Type B pancreatic cell (in vitro differentiated cells): ENCODE data around the gene SLC16A9. TPM values are rescaled to one million over a fixed set of nuclear protein-coding genes. Genes with fewer than 3 reads are reported as not detected.
A peak's percentile ranks its signal among the peaks of the same experiment; 100 is the strongest.

Source experiments
- DNase-seq: peaks from one replicate; pipeline ENCODE4 v3.0.0; 2021; ENCODE audit warnings: mixed read lengths; ENCODE audit not compliant: unreplicated experiment; ENCODE audit errors: extremely low spot score
- H3K27ac Mint-ChIP-seq: 2 replicates; pipeline ENCODE4 v1.8.0; 2021; ENCODE audit warnings: mild to moderate bottlenecking, mixed read lengths
- H3K27me3 Mint-ChIP-seq: 2 replicates; pipeline ENCODE4 v1.8.0; 2021; ENCODE audit warnings: mixed read lengths
- H3K36me3 Mint-ChIP-seq: 2 replicates; pipeline ENCODE4 v1.8.0; 2021; ENCODE audit warnings: mixed read lengths
- H3K4me1 Mint-ChIP-seq: one replicate; pipeline ENCODE4 v1.8.0; 2021; ENCODE audit warnings: mixed read lengths; ENCODE audit not compliant: unreplicated experiment
- H3K4me3 Mint-ChIP-seq: 2 replicates; pipeline ENCODE4 v1.8.0; 2021; ENCODE audit warnings: mild to moderate bottlenecking, mixed read lengths
- H3K9me3 Mint-ChIP-seq: 2 replicates; pipeline ENCODE4 v1.8.0; 2021; ENCODE audit warnings: mixed read lengths
- CTCF ChIP-seq: fragments of 200-600 bp; sonication (generic); conservative IDR thresholded peaks from 2 replicates; pipeline ENCODE4 v1.5.0; 2021; ENCODE audit warnings: antibody characterized with exemption, mild to moderate bottlenecking
- total RNA-seq: library from RNA; stranded (reverse); gene quantifications from 2 replicates; pipeline ENCODE4 v1.2.1, GENCODE V29; 2021; ENCODE audit warnings: low replicate concordance

The SLC16A9 gene
- total RNA-seq, 1 donor from 2014 or later = 18.2 TPM

- no peak for DNase-seq
- H3K4me1 Mint-ChIP-seq = peaks cover 19% of the 10 kb centered on the region
- no peak for TF ChIP-seq CTCF
- no peak overlapping the region for H3K27ac Mint-ChIP-seq
- no peaks in the 10 kb centered on the region for H3K36me3 Mint-ChIP-seq
- peak overlapping the region; percentile 30 for H3K4me3 Mint-ChIP-seq
- H3K9me3 Mint-ChIP-seq = no peaks in the 10 kb centered on the region
- H3K27me3 Mint-ChIP-seq = peaks cover 32% of the 10 kb centered on the region
Observed at GRCh38 chr10:59711871-59712494, 2.3 kb upstream of the SLC16A9 start.

GRCh38 chr10:59708816-59709394, 745 bp downstream of the SLC16A9 start:
- peak overlapping the region; percentile 48 for H3K27ac Mint-ChIP-seq
- H3K9me3 Mint-ChIP-seq = no peaks in the 10 kb centered on the region
- peaks cover 32% of the 10 kb centered on the region for H3K27me3 Mint-ChIP-seq
- no peak for TF ChIP-seq CTCF
- peaks cover 13% of the 10 kb centered on the region for H3K36me3 Mint-ChIP-seq
- peaks cover 19% of the 10 kb centered on the region for H3K4me1 Mint-ChIP-seq
- H3K4me3 Mint-ChIP-seq = peak overlapping the region; percentile 88
- no peak for DNase-seq

- Mint-ChIP-seq H3K27me3 (peaks cover 23% of the 10 kb centered on the region), H3K4me1 (peaks cover 19% of the 10 kb centered on the region), H3K27ac (no peak overlapping the region), H3K4me3 (peak overlapping the region; percentile 57), H3K9me3 (no peaks in the 10 kb centered on the region), H3K36me3 (peaks cover 13% of the 10 kb centered on the region)
- no peak for TF ChIP-seq CTCF
- DNase-seq = no peak
Observed at GRCh38 chr10:59706851-59707797, 2.5 kb downstream of the SLC16A9 start.

GRCh38 chr10:59705931-59706330, 3.7 kb downstream of the SLC16A9 start:
- peaks cover 13% of the 10 kb centered on the region for H3K36me3 Mint-ChIP-seq
- H3K4me3 Mint-ChIP-seq = no peak overlapping the region
- no peak for DNase-seq
- H3K27ac Mint-ChIP-seq = no peak overlapping the region
- peaks cover 17% of the 10 kb centered on the region for H3K4me1 Mint-ChIP-seq
- peaks cover 15% of the 10 kb centered on the region for H3K27me3 Mint-ChIP-seq
- TF ChIP-seq CTCF = no peak
- no peaks in the 10 kb centered on the region for H3K9me3 Mint-ChIP-seq

GRCh38 chr10:59704630-59705029, 5.0 kb downstream of the SLC16A9 start:
- Mint-ChIP-seq H3K4me3 (no peak overlapping the region), H3K27ac (no peak overlapping the region), H3K27me3 (peaks cover 11% of the 10 kb centered on the region), H3K4me1 (peaks cover 12% of the 10 kb centered on the region), H3K36me3 (peaks cover 13% of the 10 kb centered on the region), H3K9me3 (no peaks in the 10 kb centered on the region)
- DNase-seq = no peak
- no peak for TF ChIP-seq CTCF
